ENCODE results near the gene PAK3.

DNA sequence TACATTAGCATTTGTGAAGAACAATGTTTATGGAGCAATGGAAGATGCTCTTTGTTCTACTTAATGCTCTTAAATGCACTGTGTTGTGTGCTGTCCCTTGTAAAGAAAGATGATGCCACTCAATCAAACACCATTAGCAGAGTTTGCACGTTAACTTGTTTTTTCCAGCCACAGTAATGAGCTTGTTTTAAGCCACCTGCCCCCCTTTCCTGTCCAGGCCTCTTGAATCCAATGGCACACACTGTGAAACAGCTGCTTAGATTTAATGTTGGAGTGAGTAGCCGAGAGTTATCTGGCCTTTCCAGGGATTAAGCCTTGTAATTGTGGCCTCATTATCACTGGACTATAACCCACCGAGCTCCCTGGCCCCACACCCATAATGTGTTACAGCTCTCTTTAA lies 86.0 kb downstream of the PAK3 start:
- TF ChIP-seq, protein P1, sequence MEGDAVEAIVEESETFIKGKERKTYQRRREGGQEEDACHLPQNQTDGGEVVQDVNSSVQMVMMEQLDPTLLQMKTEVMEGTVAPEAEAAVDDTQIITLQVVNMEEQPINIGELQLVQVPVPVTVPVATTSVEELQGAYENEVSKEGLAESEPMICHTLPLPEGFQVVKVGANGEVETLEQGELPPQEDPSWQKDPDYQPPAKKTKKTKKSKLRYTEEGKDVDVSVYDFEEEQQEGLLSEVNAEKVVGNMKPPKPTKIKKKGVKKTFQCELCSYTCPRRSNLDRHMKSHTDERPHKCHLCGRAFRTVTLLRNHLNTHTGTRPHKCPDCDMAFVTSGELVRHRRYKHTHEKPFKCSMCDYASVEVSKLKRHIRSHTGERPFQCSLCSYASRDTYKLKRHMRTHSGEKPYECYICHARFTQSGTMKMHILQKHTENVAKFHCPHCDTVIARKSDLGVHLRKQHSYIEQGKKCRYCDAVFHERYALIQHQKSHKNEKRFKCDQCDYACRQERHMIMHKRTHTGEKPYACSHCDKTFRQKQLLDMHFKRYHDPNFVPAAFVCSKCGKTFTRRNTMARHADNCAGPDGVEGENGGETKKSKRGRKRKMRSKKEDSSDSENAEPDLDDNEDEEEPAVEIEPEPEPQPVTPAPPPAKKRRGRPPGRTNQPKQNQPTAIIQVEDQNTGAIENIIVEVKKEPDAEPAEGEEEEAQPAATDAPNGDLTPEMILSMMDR (IDR thresholded peaks at IDR 0.05), result no peak
- no peak for TF ChIP-seq POLR2A (IDR thresholded peaks at IDR 0.05)

Measured in thyroid gland (tissue), 4 donors.